ENCODE results near the gene ITPR2.

DNA sequence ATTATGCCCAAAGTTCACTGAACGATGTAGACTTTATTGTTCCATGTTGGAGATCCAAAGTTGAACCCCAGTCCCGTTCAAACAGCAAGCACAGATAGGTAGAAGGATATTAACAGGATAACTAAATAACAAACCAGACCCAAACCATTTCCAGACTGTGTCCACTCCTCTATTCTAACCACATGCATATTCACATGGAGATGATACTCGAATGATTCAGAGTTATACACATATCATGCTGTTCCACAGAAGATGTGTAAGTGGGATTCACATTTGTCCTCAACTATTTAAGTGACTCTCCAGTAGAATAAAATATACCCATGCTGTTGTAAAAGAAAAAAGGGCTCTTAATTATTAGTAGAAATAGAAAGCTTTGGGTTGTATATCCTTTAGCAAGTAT is 185.9 kb downstream of the ITPR2 start:
- no peak for TF ChIP-seq CTCF (conservative IDR thresholded peaks at IDR 0.05; ENCODE audit: low read length)
- no peak for TF ChIP-seq EZH2phosphoT487 (IDR thresholded peaks at IDR 0.05; ENCODE audit: borderline replicate concordance, low read depth, low read length)
